Measurements from ENCODE around the gene HNRNPUL2. TPM values are rescaled to one million over a fixed set of nuclear protein-coding genes. Genes with fewer than 3 reads are reported as not detected.

HNRNPUL2 gene
- total and polyA plus RNA-seq, 2 donors (not counting 3 experiments of a cell fraction or from before 2014, with no cell fraction given), result 18.3 to 56.2 TPM

- intact Hi-C loops (cut with micrococcal nuclease), result loop anchor here (5.0 kb wide), 1 partner anchor 41 kb away; the partner anchor contains the start of genes BSCL2 and GNG3
- Histone ChIP-seq H3K79me2 (ENCODE audit: control insufficient read depth, insufficient read depth, low read length) (peaks cover 38% of the 10 kb centered on the region), H3K27me3 (ENCODE audit: control insufficient read depth in 2 of 2, insufficient read depth in 2 of 2, low read length in 2 of 2) (no peaks in the 10 kb centered on the region), H3K27ac (ENCODE audit: insufficient read depth, low read depth, low read length) (no peak overlapping the region), H3K9me3 (replicated peaks; ENCODE audit: control insufficient read depth, insufficient read depth, low read length) (no peaks in the 10 kb centered on the region), H3K4me1 (ENCODE audit: control insufficient read depth, extremely low read depth, insufficient read depth, low read length) (peaks cover 20% of the 10 kb centered on the region), H3K9me1 (replicated peaks; ENCODE audit: control insufficient read depth, extremely low read depth, insufficient read depth, low read length) (no peaks in the 10 kb centered on the region), H3K4me2 (ENCODE audit: insufficient read depth, low read length) (peak overlapping the region; percentile 83), H4K20me1 (replicated peaks; ENCODE audit: control insufficient read depth, extremely low read depth, insufficient read depth, low read length) (no peaks in the 10 kb centered on the region), H2AFZ (ENCODE audit: low read depth, low read length) (no peak overlapping the region), H3K4me3 (replicated peaks in 1 of 3; ENCODE audit: insufficient read depth in 1 of 3, low read depth in 1 of 3, low read length in 3 of 3) (peak overlapping the region; percentile 42 to 83 (median 59)), H3K36me3 (ENCODE audit: control insufficient read depth in 2 of 2, extremely low read depth in 1 of 2, insufficient read depth in 2 of 2, low read length in 2 of 2) (peaks cover 0 to 2% of the 10 kb centered on the region in 2 experiments), H3K9ac (replicated peaks; ENCODE audit: extremely low read depth, insufficient read depth, low read length) (peak overlapping the region; percentile 69)
- BruUV-seq (replicated peaks), result no TSS peak
- DNase-seq (ENCODE audit: low read depth, low spot score) (no peak), FAIRE-seq (peak; percentile 28)
- POLR2A ChIA-PET, result interaction anchor here (1.4 to 2.2 kb wide), 9 partner anchors 14 to 92 kb away, joined by 5 to 41 read pairs (median 18); partner anchors contain the start of genes EEF1G, GANAB, HNRNPUL2 and MTA2
- TF ChIP-seq POLR2A (IDR thresholded peaks at IDR 0.05; ENCODE audit: low read depth, low read length), result peak; percentile 52
- TF ChIP-seq POLR2AphosphoS5 (IDR thresholded peaks at IDR 0.05; ENCODE audit: insufficient read depth, low read depth, low read length), result peak; percentile 65
- no peak for TF ChIP-seq JUN (IDR thresholded peaks at IDR 0.05; ENCODE audit: borderline replicate concordance, insufficient read depth, insufficient read length, low read depth)
- dilution Hi-C loops (cut with MboI; ENCODE audit: extremely low pct_ligation_motif_present, low sequenced_read_pairs), result no loop called here
- CTCF ChIA-PET, result interaction anchor here (1.2 to 2.4 kb wide), 5 partner anchors 13 to 28 kb away, joined by 3 to 15 read pairs (median 10); partner anchors contain the start of gene INTS5
These were observed 60.9 kb downstream of the HNRNPUL2 start for GRCh38 chr11:62666259-62666926.

- H2AFZ ChIP-seq (ENCODE audit: low read depth, low read length), result no peak overlapping the region
- H3K27me3 ChIP-seq (ENCODE audit: control insufficient read depth in 2 of 2, insufficient read depth in 2 of 2, low read length in 2 of 2), result no peaks in the 10 kb centered on the region
- H3K27ac ChIP-seq (ENCODE audit: insufficient read depth, low read depth, low read length), result peak overlapping the region; percentile 44
- H3K9me3 ChIP-seq (replicated peaks; ENCODE audit: control insufficient read depth, insufficient read depth, low read length), result no peaks in the 10 kb centered on the region
- ChIA-PET POLR2A (interaction anchor here (0.8 to 2.2 kb wide), 30 partner anchors 9 to 327 kb away, joined by 3 to 71 read pairs (median 8); partner anchors contain the start of genes AHNAK, B3GAT3, EEF1G and EML3), CTCF (interaction anchor here (0.9 to 2.5 kb wide), 14 partner anchors 10 to 271 kb away, joined by 3 to 15 read pairs (median 6); partner anchors contain the start of genes B3GAT3, BSCL2, GNG3 and INTS5)
- no TSS peak for BruUV-seq (replicated peaks)
- peaks cover 33% of the 10 kb centered on the region for H3K79me2 ChIP-seq (ENCODE audit: control insufficient read depth, insufficient read depth, low read length)
- peak overlapping the region; percentile 42 to 83 (median 59) for H3K4me3 ChIP-seq (replicated peaks in 1 of 3; ENCODE audit: insufficient read depth in 1 of 3, low read depth in 1 of 3, low read length in 3 of 3)
- peak overlapping the region; percentile 83 for H3K4me2 ChIP-seq (ENCODE audit: insufficient read depth, low read length)
- intact Hi-C loops (cut with micrococcal nuclease), result loop anchor here (1.0 to 5.0 kb wide), 4 partner anchors 12 to 53 kb away; partner anchors contain the start of genes BSCL2, EML3, GNG3 and INTS5
- peaks cover 0 to 2% of the 10 kb centered on the region in 2 experiments for H3K36me3 ChIP-seq (ENCODE audit: control insufficient read depth in 2 of 2, extremely low read depth in 1 of 2, insufficient read depth in 2 of 2, low read length in 2 of 2)
- no peak for DNase-seq (ENCODE audit: low read depth, low spot score)
- dilution Hi-C loops (cut with MboI; ENCODE audit: extremely low pct_ligation_motif_present, low sequenced_read_pairs), result no loop called here
- peak overlapping the region; percentile 69 for H3K9ac ChIP-seq (replicated peaks; ENCODE audit: extremely low read depth, insufficient read depth, low read length)
- no peaks in the 10 kb centered on the region for H4K20me1 ChIP-seq (replicated peaks; ENCODE audit: control insufficient read depth, extremely low read depth, insufficient read depth, low read length)
- no peak for TF ChIP-seq JUN (IDR thresholded peaks at IDR 0.05; ENCODE audit: borderline replicate concordance, insufficient read depth, insufficient read length, low read depth)
- no peak for TF ChIP-seq POLR2AphosphoS5 (IDR thresholded peaks at IDR 0.05; ENCODE audit: insufficient read depth, low read depth, low read length)
- TF ChIP-seq MYC (IDR thresholded peaks at IDR 0.05; ENCODE audit: low read depth, low read length), result no peak
- TF ChIP-seq POLR2A (IDR thresholded peaks at IDR 0.05; ENCODE audit: low read depth, low read length), result no peak
- TF ChIP-seq CTCF (IDR thresholded peaks at IDR 0.05; ENCODE audit: extremely low read depth in 1 of 2, insufficient read depth in 1 of 2, low read depth in 1 of 2, low read length in 2 of 2), result no peak
- TF ChIP-seq GATA2 (IDR thresholded peaks at IDR 0.05; ENCODE audit: insufficient read depth, insufficient read length, low read depth, low read length), result no peak
- no peak for TF ChIP-seq FOS (IDR thresholded peaks at IDR 0.05; ENCODE audit: borderline replicate concordance, insufficient read depth, low read length)
- TF ChIP-seq MAX (IDR thresholded peaks at IDR 0.05; ENCODE audit: insufficient read depth, insufficient read length), result no peak
- H3K4me1 ChIP-seq (ENCODE audit: control insufficient read depth, extremely low read depth, insufficient read depth, low read length), result peaks cover 16% of the 10 kb centered on the region
- peak; percentile 35 for FAIRE-seq
- H3K9me1 ChIP-seq (replicated peaks; ENCODE audit: control insufficient read depth, extremely low read depth, insufficient read depth, low read length), result no peaks in the 10 kb centered on the region
These were observed 61.5 kb downstream of the HNRNPUL2 start for GRCh38 chr11:62665599-62666258.
